ENCODE measurements around the gene CNTNAP2.

DNA sequence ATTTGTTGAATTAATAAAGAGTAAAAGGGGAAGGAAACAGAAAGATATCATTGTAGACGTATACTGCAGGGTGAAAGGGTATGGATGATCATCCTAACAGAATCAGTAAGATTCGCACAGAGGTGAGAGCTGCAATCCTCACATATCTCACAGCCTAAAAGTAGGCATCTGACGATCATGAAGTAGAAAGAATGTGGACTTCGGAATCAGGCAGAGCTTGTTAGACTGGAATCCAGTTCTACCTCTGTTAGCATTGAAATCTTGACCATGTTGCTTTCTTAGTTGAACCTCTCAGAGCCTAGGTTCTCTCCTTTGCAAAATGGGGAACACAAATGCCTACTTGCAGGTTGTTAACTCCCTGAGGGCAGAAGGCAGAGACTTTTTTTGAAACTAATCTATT is 2154.0 kb downstream of the CNTNAP2 start:
- TF ChIP-seq, protein P1, sequence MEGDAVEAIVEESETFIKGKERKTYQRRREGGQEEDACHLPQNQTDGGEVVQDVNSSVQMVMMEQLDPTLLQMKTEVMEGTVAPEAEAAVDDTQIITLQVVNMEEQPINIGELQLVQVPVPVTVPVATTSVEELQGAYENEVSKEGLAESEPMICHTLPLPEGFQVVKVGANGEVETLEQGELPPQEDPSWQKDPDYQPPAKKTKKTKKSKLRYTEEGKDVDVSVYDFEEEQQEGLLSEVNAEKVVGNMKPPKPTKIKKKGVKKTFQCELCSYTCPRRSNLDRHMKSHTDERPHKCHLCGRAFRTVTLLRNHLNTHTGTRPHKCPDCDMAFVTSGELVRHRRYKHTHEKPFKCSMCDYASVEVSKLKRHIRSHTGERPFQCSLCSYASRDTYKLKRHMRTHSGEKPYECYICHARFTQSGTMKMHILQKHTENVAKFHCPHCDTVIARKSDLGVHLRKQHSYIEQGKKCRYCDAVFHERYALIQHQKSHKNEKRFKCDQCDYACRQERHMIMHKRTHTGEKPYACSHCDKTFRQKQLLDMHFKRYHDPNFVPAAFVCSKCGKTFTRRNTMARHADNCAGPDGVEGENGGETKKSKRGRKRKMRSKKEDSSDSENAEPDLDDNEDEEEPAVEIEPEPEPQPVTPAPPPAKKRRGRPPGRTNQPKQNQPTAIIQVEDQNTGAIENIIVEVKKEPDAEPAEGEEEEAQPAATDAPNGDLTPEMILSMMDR (IDR thresholded peaks at IDR 0.05): no peak
- no peak for TF ChIP-seq TCF7L2 (IDR thresholded peaks at IDR 0.05; ENCODE audit: low read depth, low read length)
- TF ChIP-seq, protein P2, sequence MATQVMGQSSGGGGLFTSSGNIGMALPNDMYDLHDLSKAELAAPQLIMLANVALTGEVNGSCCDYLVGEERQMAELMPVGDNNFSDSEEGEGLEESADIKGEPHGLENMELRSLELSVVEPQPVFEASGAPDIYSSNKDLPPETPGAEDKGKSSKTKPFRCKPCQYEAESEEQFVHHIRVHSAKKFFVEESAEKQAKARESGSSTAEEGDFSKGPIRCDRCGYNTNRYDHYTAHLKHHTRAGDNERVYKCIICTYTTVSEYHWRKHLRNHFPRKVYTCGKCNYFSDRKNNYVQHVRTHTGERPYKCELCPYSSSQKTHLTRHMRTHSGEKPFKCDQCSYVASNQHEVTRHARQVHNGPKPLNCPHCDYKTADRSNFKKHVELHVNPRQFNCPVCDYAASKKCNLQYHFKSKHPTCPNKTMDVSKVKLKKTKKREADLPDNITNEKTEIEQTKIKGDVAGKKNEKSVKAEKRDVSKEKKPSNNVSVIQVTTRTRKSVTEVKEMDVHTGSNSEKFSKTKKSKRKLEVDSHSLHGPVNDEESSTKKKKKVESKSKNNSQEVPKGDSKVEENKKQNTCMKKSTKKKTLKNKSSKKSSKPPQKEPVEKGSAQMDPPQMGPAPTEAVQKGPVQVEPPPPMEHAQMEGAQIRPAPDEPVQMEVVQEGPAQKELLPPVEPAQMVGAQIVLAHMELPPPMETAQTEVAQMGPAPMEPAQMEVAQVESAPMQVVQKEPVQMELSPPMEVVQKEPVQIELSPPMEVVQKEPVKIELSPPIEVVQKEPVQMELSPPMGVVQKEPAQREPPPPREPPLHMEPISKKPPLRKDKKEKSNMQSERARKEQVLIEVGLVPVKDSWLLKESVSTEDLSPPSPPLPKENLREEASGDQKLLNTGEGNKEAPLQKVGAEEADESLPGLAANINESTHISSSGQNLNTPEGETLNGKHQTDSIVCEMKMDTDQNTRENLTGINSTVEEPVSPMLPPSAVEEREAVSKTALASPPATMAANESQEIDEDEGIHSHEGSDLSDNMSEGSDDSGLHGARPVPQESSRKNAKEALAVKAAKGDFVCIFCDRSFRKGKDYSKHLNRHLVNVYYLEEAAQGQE (IDR thresholded peaks at IDR 0.05; ENCODE audit: insufficient read depth in 1 of 2, low read depth in 2 of 2, low read length in 1 of 2): no peak
